ENCODE measurements around the gene CERT1.
"Not testable (repeated sequence)": the region's sequence is repeated elsewhere in the genome, so short reads cannot be mapped to it uniquely, and the experiment has no call there.

CERT1 gene

DNA sequence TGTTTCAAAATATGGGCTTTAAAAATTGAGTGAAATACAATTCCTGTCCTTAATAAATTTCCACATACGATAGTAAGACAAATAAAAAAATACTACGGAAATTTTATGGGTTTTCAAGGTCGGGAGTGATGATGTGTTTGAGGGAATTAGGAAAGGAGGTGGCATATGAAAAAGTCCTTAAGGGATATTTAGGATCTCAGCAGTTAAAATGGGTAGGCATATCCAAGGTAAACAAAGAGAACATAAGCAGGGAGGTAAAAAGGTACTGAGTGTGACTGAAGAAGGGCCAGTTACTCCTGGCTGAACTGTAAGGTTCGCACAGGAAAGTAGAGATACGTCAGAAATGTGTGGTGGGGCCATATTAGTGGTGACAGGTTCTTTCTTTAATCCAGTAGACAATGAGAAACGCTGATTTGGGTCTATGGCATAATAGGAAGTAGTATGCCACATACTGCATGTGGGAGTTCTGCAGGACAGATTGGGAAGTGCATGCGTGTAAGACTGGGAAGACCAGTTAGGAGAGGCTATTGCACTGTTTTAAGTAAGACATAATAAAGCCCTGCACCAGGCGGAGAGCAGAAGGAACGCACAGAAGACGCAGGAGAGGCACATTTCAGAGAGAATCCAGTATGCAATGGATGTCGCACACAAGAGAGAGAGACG, 175.3 kb downstream of the CERT1 start:
- Histone ChIP-seq H3K4me3 (ENCODE audit: low read depth, low read length) (peak overlapping the region; percentile 87), H3K27ac (ENCODE audit: low read depth, low read length) (peak overlapping the region; percentile 41; the same call in 1 of the 2 replicates), H3K4me1 (ENCODE audit: control insufficient read depth, insufficient read depth, low read length) (peaks cover 15% of the 10 kb centered on the region; the same call in 1 of the 2 replicates), H3K27me3 (ENCODE audit: control insufficient read depth, insufficient read depth, low read length) (no peaks in the 10 kb centered on the region), H3K9ac (ENCODE audit: low read length) (peak overlapping the region; percentile 85), H3K9me3 (ENCODE audit: control insufficient read depth, insufficient read depth, low read depth, low read length) (no peaks in the 10 kb centered on the region), H3K36me3 (ENCODE audit: control insufficient read depth, insufficient read depth, low read length) (peaks cover 13% of the 10 kb centered on the region)

DNA sequence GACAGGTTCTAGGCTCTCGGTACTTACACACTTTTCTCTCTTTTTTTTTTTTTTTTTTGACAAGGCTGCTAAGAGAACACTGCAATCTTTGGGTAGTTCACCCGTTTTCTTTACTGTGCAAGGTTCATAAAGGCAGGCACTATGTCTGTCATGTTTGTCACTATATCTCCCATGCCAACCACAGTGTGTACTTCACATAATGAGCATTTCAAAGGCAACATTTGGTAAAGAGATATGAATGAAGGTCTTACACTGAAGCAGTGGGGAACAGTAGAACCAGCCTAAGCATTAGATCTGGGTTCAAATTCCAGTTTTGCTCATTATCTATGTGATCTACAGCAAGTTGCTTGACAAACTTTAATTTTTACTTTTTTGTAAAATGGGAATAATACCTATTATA, 175.9 kb downstream of the CERT1 start:
- no peak overlapping the region for H3K4me3 ChIP-seq (ENCODE audit: low read depth, low read length)
- H3K36me3 ChIP-seq (ENCODE audit: control insufficient read depth, insufficient read depth, low read length) = peaks cover 9% of the 10 kb centered on the region

DNA sequence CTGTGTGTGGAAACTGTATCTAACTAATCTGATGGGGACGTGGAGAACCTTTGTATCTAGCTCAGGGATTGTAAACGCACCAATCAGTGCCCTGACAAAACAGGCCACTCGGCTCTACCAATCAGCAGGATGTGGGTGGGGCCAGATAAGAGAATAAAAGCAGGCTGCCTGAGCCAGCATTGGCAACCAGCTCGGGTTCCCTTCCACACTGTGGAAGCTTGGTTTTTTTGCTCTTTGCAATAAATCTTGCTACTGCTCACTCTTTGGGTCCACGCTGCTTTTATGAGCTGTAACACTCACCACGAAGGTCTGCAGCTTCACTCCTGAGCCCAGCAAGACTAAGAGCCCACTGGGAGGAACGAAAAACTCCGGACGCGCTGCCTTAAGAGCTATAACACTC, 177.0 kb downstream of the CERT1 start:
- not testable (repeated sequence) for H3K4me3 ChIP-seq (ENCODE audit: low read depth, low read length); H3K27me3 ChIP-seq (ENCODE audit: control insufficient read depth, insufficient read depth, low read length); H3K4me1 ChIP-seq (ENCODE audit: control insufficient read depth, insufficient read depth, low read length); H3K27ac ChIP-seq (ENCODE audit: low read depth, low read length); H3K9me3 ChIP-seq (ENCODE audit: control insufficient read depth, insufficient read depth, low read depth, low read length); H3K9ac ChIP-seq (ENCODE audit: low read length); H3K36me3 ChIP-seq (ENCODE audit: control insufficient read depth, insufficient read depth, low read length)

More for the DNA sequence above, 175.9 kb downstream of the CERT1 start:
- Histone ChIP-seq H3K27ac (ENCODE audit: low read depth, low read length) (no peak overlapping the region), H3K9ac (ENCODE audit: low read length) (no peak overlapping the region), H3K9me3 (ENCODE audit: control insufficient read depth, insufficient read depth, low read depth, low read length) (no peaks in the 10 kb centered on the region), H3K27me3 (ENCODE audit: control insufficient read depth, insufficient read depth, low read length) (no peaks in the 10 kb centered on the region), H3K4me1 (ENCODE audit: control insufficient read depth, insufficient read depth, low read length) (peaks cover 11% of the 10 kb centered on the region; the same call in 1 of the 2 replicates)

DNA sequence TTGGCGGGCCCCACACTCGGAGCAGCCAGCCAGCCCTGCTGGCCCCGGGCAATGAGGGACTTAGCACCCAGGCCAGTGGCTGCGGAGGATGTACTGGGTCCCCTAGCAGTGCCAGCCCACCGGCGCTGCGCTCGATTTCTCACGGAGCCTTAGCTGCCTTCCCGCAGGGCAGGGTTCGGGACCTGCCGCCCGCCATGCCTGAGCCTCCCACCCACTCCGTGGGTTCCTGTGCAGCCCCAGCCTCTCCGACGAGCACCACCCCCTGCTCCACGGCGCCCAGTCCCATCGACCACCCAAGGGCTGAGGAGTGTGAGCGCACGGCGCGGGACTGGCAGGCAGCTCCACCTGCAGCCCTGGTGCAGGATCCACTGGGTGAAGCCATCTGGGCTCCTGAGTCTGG, 177.7 kb downstream of the CERT1 start:
- H3K27me3 ChIP-seq (ENCODE audit: control insufficient read depth, insufficient read depth, low read length); H3K9me3 ChIP-seq (ENCODE audit: control insufficient read depth, insufficient read depth, low read depth, low read length); H3K4me3 ChIP-seq (ENCODE audit: low read depth, low read length); H3K9ac ChIP-seq (ENCODE audit: low read length); H3K4me1 ChIP-seq (ENCODE audit: control insufficient read depth, insufficient read depth, low read length); H3K27ac ChIP-seq (ENCODE audit: low read depth, low read length); H3K36me3 ChIP-seq (ENCODE audit: control insufficient read depth, insufficient read depth, low read length): not testable (repeated sequence)

DNA sequence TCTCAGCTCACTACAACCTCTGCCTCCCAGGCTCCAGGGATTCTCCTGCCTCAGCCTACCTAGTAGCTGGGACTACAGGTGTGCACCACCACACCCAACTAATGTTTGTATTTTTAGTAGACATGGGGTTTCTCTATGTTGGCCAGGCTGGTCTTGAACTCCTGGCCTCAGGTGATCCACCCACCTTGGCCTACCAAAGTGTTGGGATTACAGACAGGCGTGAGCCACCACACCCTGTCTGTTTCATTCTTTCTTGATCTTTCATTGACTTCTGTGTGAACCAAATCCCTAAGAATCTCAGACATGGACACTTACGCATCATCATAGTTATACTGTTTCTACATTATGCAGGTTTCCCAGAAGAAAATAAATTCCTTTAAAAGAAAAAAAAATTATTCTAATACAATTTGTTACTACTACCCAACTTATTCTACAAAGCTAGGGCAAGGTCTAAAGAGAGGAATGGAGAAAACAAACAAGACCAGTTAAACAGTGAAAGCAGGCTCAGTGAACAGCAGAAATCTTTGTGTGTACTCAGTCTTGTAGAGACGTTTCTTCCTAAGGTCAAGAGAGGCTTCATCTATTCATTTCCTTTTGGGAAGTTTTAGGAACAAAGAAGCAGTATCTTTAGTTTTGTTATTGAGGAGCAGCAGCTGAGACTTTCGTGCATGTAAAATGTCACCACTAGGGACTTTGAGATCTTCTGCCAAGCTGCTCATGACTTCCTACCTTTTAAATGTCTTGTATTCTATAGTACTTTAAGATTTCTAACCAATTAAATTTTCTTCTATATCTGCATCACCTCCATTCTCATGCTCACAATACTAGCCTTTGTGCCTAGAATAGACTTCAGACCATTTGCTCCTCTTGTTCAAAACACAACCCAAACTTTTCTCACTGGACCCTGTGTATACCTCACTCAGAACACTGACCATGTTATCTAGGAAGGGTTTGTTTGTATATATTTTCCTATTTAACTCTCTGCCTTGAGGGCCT, 180.0 kb downstream of the CERT1 start:
- Histone ChIP-seq H3K27me3 (ENCODE audit: control insufficient read depth, insufficient read depth, low read length) (no peaks in the 10 kb centered on the region), H3K36me3 (ENCODE audit: control insufficient read depth, insufficient read depth, low read length) (no peaks in the 10 kb centered on the region), H3K4me3 (ENCODE audit: low read depth, low read length) (no peak overlapping the region), H3K27ac (ENCODE audit: low read depth, low read length) (no peak overlapping the region), H3K4me1 (ENCODE audit: control insufficient read depth, insufficient read depth, low read length) (0 out of 2 replicates have a peak, but pooled peaks cover 3% of the 10 kb centered on the region), H3K9ac (ENCODE audit: low read length) (no peak overlapping the region), H3K9me3 (ENCODE audit: control insufficient read depth, insufficient read depth, low read depth, low read length) (no peaks in the 10 kb centered on the region)

DNA sequence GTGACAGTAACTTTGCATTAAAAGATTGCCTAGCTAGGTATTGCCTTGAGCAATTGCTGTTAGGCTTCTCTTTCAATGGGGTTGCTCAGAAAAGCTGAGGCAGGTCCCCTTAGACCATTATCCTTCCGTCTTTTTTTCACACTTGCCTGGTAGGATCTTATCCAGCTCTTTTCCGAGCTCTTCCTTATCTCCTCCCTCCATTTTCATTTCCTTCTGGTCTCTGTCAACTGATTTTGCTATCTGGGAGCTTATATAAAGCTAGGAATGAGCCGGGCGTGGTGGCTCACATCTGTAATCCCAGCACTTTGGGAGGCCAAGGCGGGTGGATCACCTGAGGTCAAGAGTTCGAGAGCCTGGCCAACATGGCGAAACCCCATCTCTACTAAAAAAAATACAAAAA, 181.0 kb downstream of the CERT1 start:
- H3K4me3 ChIP-seq (ENCODE audit: low read depth, low read length) = no peak overlapping the region
- H3K27ac ChIP-seq (ENCODE audit: low read depth, low read length) = no peak overlapping the region
- no peaks in the 10 kb centered on the region for H3K27me3 ChIP-seq (ENCODE audit: control insufficient read depth, insufficient read depth, low read length)
- H3K9ac ChIP-seq (ENCODE audit: low read length) = no peak overlapping the region
- H3K36me3 ChIP-seq (ENCODE audit: control insufficient read depth, insufficient read depth, low read length) = no peaks in the 10 kb centered on the region
- no peaks in the 10 kb centered on the region for H3K9me3 ChIP-seq (ENCODE audit: control insufficient read depth, insufficient read depth, low read depth, low read length)
- H3K4me1 ChIP-seq (ENCODE audit: control insufficient read depth, insufficient read depth, low read length) = no peaks in the 10 kb centered on the region

Measured in HUES6 (cell line).